SK-N-SH (cell line): Measurements from ENCODE around the gene DNAJA3.

ENCODE experiments used
- EP300 ChIP-seq, 2 experiments: IDR thresholded peaks; 2 replicates each; pipeline versions ENCODE4 v1.4.0 to v1.6.1; 2012; ENCODE audit warnings: borderline replicate concordance in 1 of 2, low read depth in 1 of 2, low read length in 1 of 2
- GATA2 ChIP-seq: sonication (generic); formaldehyde crosslinking; IDR thresholded peaks from 2 replicates; pipeline ENCODE4 v1.5.0; 2020; ENCODE audit warnings: mild to moderate bottlenecking, missing genetic modification reagents
- MXI1 ChIP-seq: IDR thresholded peaks from 2 replicates; pipeline ENCODE4 v1.6.1; 2012; ENCODE audit warnings: mild to moderate bottlenecking, low read depth, low read length, improper control_type of control experiment
- POLR2AphosphoS5 ChIP-seq: IDR thresholded peaks from 2 replicates; pipeline ENCODE4 v1.6.1; 2012; ENCODE audit warnings: low read depth, low read length
- TAF1 ChIP-seq: IDR thresholded peaks from 2 replicates; pipeline ENCODE4 v1.6.1; 2012; ENCODE audit warnings: low read depth, mild to moderate bottlenecking, low read length, moderate library complexity, borderline replicate concordance
- TCF12 ChIP-seq: IDR thresholded peaks from 2 replicates; pipeline ENCODE4 v1.4.0; 2012
- TF ChIP-seq, protein P1 (sequence below): fragments of 200-600 bp; sonication (generic); IDR thresholded peaks from 2 replicates; pipeline ENCODE4 v1.6.1; 2017; ENCODE audit warnings: antibody characterized with exemption, mild to moderate bottlenecking, moderate library complexity
- TF ChIP-seq, protein P2 (sequence below): IDR thresholded peaks from 2 replicates; pipeline ENCODE4 v1.4.0; 2012; ENCODE audit warnings: low read depth
- TF ChIP-seq, protein P3 (sequence below): IDR thresholded peaks from 2 replicates; pipeline ENCODE4 v1.4.0; 2012; ENCODE audit warnings: low read depth, borderline replicate concordance

DNA sequence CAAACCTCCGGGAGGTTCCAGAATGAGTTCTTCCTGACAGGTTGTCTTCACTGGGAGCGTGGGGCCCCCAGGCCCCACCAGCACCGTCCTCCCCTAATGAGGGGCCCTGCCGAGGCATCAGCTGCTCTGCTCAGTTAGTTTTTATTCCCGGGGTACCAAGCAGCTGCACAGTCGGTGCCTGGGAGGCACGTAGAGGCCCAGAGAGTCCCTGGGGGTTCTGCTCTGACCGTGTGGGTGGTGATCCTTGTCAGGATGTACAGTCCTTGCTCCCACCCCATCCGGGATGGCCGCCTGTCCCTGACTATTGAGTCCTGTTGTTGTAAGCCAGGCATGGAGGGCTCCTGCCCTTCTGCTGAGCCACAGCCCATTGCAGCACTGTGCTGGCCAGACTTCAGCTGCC lies 30.3 kb downstream of the DNAJA3 start:
- TF ChIP-seq, protein P1, sequence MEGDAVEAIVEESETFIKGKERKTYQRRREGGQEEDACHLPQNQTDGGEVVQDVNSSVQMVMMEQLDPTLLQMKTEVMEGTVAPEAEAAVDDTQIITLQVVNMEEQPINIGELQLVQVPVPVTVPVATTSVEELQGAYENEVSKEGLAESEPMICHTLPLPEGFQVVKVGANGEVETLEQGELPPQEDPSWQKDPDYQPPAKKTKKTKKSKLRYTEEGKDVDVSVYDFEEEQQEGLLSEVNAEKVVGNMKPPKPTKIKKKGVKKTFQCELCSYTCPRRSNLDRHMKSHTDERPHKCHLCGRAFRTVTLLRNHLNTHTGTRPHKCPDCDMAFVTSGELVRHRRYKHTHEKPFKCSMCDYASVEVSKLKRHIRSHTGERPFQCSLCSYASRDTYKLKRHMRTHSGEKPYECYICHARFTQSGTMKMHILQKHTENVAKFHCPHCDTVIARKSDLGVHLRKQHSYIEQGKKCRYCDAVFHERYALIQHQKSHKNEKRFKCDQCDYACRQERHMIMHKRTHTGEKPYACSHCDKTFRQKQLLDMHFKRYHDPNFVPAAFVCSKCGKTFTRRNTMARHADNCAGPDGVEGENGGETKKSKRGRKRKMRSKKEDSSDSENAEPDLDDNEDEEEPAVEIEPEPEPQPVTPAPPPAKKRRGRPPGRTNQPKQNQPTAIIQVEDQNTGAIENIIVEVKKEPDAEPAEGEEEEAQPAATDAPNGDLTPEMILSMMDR: no peak
- TF ChIP-seq EP300 (IDR thresholded peaks at IDR 0.05; ENCODE audit: borderline replicate concordance in 1 of 2, low read depth in 1 of 2, low read length in 1 of 2) (no peak), POLR2AphosphoS5 (no peak), GATA2 (CRISPR knock-in tag) (no peak), TAF1 (no peak), TCF12 (no peak), MXI1 (no peak)
- TF ChIP-seq, protein P2, sequence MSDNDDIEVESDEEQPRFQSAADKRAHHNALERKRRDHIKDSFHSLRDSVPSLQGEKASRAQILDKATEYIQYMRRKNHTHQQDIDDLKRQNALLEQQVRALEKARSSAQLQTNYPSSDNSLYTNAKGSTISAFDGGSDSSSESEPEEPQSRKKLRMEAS: no peak
- TF ChIP-seq, protein P3, sequence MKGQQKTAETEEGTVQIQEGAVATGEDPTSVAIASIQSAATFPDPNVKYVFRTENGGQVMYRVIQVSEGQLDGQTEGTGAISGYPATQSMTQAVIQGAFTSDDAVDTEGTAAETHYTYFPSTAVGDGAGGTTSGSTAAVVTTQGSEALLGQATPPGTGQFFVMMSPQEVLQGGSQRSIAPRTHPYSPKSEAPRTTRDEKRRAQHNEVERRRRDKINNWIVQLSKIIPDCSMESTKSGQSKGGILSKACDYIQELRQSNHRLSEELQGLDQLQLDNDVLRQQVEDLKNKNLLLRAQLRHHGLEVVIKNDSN: no peak
